ENCODE results near the gene CBFA2T3. TPM values are rescaled to one million over a fixed set of nuclear protein-coding genes. Genes with fewer than 3 reads are reported as not detected.

CBFA2T3 gene
- total RNA-seq, 4 donors from 2014 or later, result 4.0 to 18.5 (median 5.5) TPM

GRCh38 chr16:88827727-88828126, 149.3 kb downstream of the CBFA2T3 start:
- H3K27me3 ChIP-seq, result no peaks in the 10 kb centered on the region
- DNase-seq, result no peak
- H3K9me3 ChIP-seq, result no peaks in the 10 kb centered on the region
- intact Hi-C loops (cut with DNase I; ENCODE audit: low total_unique reads), result no loop called here
- in situ Hi-C loops (cut with MboI; ENCODE audit: low pct_ligation_motif_present in 1 of 4, low pct_unique_long_range_greater_than_20kb in 1 of 4, low sequenced_read_pairs in 3 of 4), result no loop called here
- peaks cover 0 to 8% (median 0%) of the 10 kb centered on the region in 4 donors for H3K36me3 ChIP-seq
- no peak overlapping the region for H3K4me3 ChIP-seq
- H3K4me1 ChIP-seq, result peaks cover 0 to 11% (median 4%) of the 10 kb centered on the region in 4 donors
- H3K27ac ChIP-seq, result no peak overlapping the region
- WGBS, 2 donors (ENCODE audit: low coverage in 1 of 2), result 92% methylated on average over 21 of the region's 21 CpGs; no CpG with 5 or more reads in 1 of the 2 donors
- no peak for TF ChIP-seq EP300 (IDR thresholded peaks at IDR 0.05; ENCODE audit: low read depth)
- TF ChIP-seq CTCF (IDR thresholded peaks at IDR 0.05), result no peak
- TF ChIP-seq POLR2AphosphoS5 (IDR thresholded peaks at IDR 0.05), result no peak
- TF ChIP-seq POLR2A (IDR thresholded peaks at IDR 0.05), result no peak

GRCh38 chr16:88826070-88826840, 150.8 kb downstream of the CBFA2T3 start:
- intact Hi-C loops (cut with DNase I; ENCODE audit: low total_unique reads), result no loop called here
- peak overlapping the region in 3 of 4 donors; percentile 8 to 46 (median 40) for H3K27ac ChIP-seq
- 71% methylated on average over 19 of the region's 26 CpGs; no CpG with 5 or more reads in 1 of the 2 donors for WGBS, 2 donors (ENCODE audit: low coverage in 1 of 2)

GRCh38 chr16:88825146-88825545, 151.9 kb downstream of the CBFA2T3 start:
- peaks cover 0 to 14% (median 3%) of the 10 kb centered on the region in 4 donors for H3K36me3 ChIP-seq
- TF ChIP-seq EP300 (IDR thresholded peaks at IDR 0.05; ENCODE audit: low read depth) (no peak), POLR2AphosphoS5 (IDR thresholded peaks at IDR 0.05) (no peak), CTCF (IDR thresholded peaks at IDR 0.05) (no peak), POLR2A (IDR thresholded peaks at IDR 0.05) (no peak)
- no peak overlapping the region for H3K27ac ChIP-seq
- no peaks in the 10 kb centered on the region for H3K27me3 ChIP-seq
- H3K9me3 ChIP-seq, result no peaks in the 10 kb centered on the region
- 90% methylated on average over 10 of the region's 12 CpGs; no CpG with 5 or more reads in 1 of the 2 donors for WGBS, 2 donors (ENCODE audit: low coverage in 1 of 2)
- no peak overlapping the region for H3K4me3 ChIP-seq
- no peak for DNase-seq
- in situ Hi-C loops (cut with MboI; ENCODE audit: low pct_ligation_motif_present in 1 of 4, low pct_unique_long_range_greater_than_20kb in 1 of 4, low sequenced_read_pairs in 3 of 4), result no loop called here
- intact Hi-C loops (cut with DNase I; ENCODE audit: low total_unique reads), result no loop called here
- peaks cover 0 to 11% (median 4%) of the 10 kb centered on the region in 4 donors for H3K4me1 ChIP-seq

More at GRCh38 chr16:88826070-88826840, 150.8 kb downstream of the CBFA2T3 start:
- in situ Hi-C loops (cut with MboI; ENCODE audit: low pct_ligation_motif_present in 1 of 4, low pct_unique_long_range_greater_than_20kb in 1 of 4, low sequenced_read_pairs in 3 of 4), result no loop called here
- DNase-seq, result peak; percentile 73
- Histone ChIP-seq H3K4me1 (peaks cover 0 to 11% (median 4%) of the 10 kb centered on the region in 4 donors), H3K9me3 (no peaks in the 10 kb centered on the region), H3K27me3 (no peaks in the 10 kb centered on the region), H3K4me3 (no peak overlapping the region), H3K36me3 (peaks cover 0 to 14% (median 3%) of the 10 kb centered on the region in 4 donors)
- TF ChIP-seq POLR2AphosphoS5 (IDR thresholded peaks at IDR 0.05), result no peak
- TF ChIP-seq EP300 (IDR thresholded peaks at IDR 0.05; ENCODE audit: low read depth), result no peak
- TF ChIP-seq POLR2A (IDR thresholded peaks at IDR 0.05), result no peak
- TF ChIP-seq CTCF (IDR thresholded peaks at IDR 0.05), result no peak

Other genes starting within 250 kb of the CBFA2T3 start
- 100 to 1,000 TPM; 133 to 546 (median 179) TPM for gene PIEZO1, start 192.0 kb downstream of the CBFA2T3 start, total RNA-seq
- 10 to 100 TPM in 1 of 4 donors, 1 to 10 TPM in 2, not detected in 1; 3.8 to 12.5 (median 6.7) TPM for gene CDT1, start 173.4 kb downstream of the CBFA2T3 start, total RNA-seq
- gene APRT, start 165.3 kb downstream of the CBFA2T3 start, total RNA-seq, result 100 to 1,000 TPM in 2 of 4 donors, 10 to 100 TPM in 2; 81.6 to 221 (median 149) TPM
- 100 to 1,000 TPM in 1 of 4 donors, 10 to 100 TPM in 3; 45.7 to 101 (median 75.6) TPM for gene GALNS, start 120.3 kb downstream of the CBFA2T3 start, total RNA-seq
- 10 to 100 TPM in 3 of 4 donors, 1 to 10 TPM in 1; 9.8 to 34.4 (median 19.7) TPM for gene TRAPPC2L, start 120.1 kb downstream of the CBFA2T3 start, total RNA-seq
- not detected for gene PABPN1L, start 110.5 kb downstream of the CBFA2T3 start, total RNA-seq
- gene ACSF3, start 116.6 kb upstream of the CBFA2T3 start, total RNA-seq, result 100 to 1,000 TPM in 1 of 4 donors, 10 to 100 TPM in 3; 54.5 to 120 (median 75.8) TPM
- not detected for gene CDH15, start 194.5 kb upstream of the CBFA2T3 start, total RNA-seq
- 1 to 10 TPM in 1 of 4 donors, not detected in 3; 1.3 TPM for gene SLC22A31, start 223.3 kb upstream of the CBFA2T3 start, total RNA-seq
- gene ZNF778, start 240.5 kb upstream of the CBFA2T3 start, total RNA-seq, result 10 to 100 TPM in 3 of 4 donors, 1 to 10 TPM in 1; 9.3 to 89.0 (median 13.4) TPM